Right hindlimb (tissue), 1 donor: ENCODE data around the gene DNAJB1.
"Not testable (repeated sequence)": the region's sequence is repeated elsewhere in the genome, so short reads cannot be mapped to it uniquely, and the experiment has no call there.

ENCODE experiments used
- DNase-seq: peaks from one replicate; pipeline ENCODE4 v3.0.0-alpha.2; 2018

DNAJB1 gene

DNA sequence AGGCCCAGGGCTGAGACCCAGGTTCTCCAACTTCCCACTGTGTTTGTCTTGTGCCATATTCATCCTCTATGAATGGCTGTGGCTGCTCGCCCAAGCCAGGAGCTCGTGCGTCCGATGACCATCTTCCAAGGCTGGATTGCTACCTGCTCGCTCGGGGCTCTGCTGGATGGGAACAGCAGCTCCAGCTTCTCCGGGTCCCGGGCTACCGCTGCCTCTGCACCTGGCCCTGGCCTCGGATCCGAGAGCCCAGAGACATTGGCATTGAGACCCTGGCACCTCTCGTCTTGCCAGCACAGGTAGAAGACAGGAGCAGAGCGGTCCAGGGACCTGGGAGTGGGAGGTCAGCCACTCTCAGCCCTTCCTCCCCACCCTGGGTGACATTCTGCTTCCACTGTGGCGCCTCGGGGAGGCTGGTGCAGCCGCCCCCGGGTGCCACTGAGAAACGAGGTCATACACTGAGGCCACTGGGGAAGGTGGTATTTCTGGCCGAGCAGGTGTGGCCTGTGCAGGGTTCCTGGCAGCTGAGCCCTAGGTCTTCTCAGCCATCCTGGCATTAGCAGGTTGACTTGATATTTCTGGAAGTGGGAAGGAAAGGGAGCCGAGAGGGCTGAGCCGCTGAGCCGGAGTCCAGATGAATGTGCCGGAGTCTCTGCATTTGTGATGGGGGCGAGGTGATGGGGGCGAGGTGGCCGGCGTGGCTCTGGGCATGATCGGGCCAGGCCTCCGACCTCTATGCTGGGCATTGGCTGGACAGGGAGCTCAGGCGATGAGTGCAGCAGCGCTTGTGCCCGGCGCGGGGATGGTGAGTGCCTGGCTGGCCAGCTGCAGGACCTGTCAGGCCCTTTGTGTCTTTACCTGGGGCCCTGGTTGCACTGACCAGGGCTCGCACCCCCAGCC, 35.1 kb upstream of the DNAJB1 start:
- DNase-seq, result no peak

DNA sequence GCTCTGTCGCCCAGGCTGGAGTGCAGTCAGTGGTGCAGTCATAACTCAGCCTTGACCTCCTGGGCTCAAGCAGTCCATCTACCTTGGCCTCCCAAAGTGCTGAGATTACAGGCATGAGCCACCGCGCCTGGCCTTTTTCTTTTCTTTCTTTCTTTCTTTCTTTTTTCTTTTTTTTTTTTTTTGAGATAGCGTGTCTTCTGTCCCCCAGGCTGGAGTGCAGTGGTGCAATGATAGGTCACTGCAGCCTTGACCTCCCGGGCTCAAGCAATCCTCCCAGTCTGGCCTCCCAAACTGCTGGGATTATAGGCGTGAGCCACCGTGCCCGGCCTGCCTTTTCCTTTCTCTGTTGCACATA, 33.8 kb upstream of the DNAJB1 start:
- not testable (repeated sequence) for DNase-seq

DNA sequence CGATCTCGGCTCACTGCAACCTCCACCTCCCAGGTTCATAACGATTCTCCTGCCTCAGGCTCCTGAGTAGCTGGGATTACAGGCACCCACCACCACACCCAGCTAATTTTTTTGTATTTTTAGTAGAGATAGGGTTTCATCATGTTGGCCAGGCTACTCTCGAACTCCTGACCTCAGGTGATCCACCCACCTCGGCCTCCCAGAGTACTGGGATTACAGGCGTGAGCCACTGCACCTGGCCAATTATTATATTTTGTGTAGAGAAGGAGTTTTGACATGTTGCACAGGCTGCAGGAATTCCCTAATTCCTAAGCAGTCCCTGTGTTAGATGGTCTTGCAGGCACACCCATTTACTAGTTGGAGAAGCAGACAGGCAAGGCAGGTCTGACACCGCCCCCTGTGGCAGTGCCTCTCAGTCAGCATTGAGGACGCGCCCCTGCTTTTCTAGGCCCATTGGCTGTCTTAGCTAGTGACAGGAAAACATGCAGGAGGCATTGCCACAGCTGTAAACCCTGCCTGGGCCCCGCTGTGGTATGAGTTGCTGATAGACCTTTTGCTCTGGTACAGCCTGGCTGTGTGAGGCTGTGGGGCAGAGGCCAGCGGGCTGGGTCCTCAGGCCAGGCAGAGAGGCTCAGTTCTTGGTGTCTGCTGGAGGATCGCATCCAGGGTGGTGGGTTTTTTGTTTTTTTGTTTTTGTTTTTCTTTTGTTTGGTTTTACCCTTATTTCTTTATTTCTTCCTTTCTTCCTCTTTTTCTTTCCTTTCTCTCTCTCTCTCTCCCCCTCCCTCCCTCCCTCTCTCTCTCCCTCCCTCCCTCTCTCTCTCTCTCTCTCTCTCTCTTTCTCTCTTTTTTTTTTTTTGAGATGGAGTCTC, 33.2 kb upstream of the DNAJB1 start:
- peak; percentile 78 for DNase-seq

DNA sequence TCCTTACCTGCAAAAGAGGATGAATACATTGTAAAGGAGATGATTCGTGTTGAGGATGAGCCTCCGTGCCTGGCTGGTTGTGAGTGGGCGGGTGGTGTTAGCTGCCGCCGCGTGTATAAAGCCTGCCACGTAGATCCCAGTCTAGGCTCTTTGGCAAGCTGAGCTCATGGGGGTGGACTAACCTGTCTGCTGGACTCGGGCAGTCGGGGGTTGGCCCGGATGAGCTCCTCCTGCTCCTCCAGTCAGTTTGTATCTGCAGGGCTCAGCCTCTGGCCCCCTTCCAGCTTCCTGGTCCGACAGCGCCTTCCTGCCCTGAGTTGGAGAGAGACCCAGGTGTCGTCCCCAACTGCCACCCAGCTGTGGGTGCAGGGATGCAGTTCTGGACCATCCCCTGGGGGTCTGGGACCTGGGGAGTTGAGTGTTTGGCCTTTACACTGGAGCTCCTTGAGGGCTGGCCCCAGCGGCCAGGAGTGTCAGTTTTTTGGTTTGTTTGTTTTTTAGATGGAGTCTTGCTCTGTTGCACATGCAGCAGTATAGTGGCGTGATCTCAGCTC, 32.1 kb upstream of the DNAJB1 start:
- DNase-seq, result no peak

DNA sequence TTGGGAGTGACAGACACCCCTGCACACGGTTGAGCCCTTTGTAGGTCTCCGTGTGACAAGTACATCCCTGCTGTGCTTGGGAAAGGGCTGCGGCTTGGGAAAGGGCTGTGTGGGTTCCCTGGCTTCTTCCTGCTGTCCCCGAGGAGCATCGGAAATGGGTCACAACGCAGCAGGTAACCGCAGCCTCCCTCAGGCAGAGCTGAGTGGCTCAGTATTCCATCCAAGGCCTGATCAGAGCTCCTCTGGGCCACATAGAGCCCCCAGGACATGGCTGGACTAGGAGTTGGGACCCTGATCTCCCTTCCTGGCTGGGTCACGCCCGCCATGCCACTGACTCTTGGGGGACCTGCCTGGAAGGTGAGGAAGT, 27.5 kb upstream of the DNAJB1 start:
- no peak for DNase-seq

DNA sequence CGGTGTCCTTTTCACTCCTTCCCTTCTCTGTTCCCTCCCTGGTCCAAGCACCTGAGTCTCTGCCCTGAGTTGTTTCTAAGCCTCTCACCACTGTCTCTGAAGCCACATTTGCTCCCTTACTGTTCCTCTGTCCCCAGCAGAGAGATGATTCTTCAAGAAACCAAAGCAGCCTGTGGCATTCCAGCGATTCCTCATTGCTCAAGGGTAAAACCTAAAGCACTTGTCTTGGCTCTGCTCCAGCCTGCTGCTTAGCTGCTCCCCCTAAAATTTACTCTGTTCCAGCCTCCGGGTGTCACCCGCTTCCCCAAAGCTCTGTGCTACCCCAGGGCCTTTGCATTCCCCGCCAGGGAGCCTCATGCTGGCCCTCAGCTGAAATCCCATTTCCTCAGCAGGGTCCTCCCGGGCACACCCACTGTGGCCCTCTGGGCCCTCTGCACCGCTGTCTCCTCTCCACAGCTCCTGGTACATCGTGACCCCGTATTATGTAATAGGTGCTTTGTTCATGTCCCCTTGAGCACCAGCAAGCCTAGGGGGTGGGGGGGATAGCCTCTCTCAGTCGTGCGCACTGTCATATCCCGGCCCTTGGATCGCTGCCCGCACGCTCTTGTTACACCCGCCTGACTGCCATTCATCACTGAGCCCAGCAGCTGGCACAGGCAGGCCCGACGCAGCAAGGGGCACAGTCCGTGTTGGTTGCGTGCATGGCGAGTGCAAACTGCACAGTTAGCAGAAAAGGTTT, 26.9 kb upstream of the DNAJB1 start:
- peak; percentile 88 for DNase-seq

DNA sequence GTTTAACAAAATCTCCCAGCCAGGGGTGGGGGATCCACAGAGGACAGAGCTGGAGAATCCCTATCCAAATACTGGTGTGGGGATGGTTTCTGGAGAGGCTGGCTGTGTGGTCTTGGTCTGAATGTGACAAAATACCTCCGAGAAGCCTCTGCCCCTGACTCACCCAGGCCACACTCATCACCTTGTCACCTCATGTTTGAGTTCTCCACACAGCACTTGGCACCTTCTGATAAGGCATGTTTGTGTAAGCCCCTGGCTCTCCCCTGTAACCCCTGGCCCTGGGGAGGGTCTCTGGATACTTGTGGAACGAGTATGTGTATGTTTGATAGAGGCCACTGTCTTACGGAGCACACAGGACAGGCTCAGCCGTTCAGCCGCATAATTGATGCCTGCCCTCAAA, 25.9 kb upstream of the DNAJB1 start:
- DNase-seq, result no peak

DNA sequence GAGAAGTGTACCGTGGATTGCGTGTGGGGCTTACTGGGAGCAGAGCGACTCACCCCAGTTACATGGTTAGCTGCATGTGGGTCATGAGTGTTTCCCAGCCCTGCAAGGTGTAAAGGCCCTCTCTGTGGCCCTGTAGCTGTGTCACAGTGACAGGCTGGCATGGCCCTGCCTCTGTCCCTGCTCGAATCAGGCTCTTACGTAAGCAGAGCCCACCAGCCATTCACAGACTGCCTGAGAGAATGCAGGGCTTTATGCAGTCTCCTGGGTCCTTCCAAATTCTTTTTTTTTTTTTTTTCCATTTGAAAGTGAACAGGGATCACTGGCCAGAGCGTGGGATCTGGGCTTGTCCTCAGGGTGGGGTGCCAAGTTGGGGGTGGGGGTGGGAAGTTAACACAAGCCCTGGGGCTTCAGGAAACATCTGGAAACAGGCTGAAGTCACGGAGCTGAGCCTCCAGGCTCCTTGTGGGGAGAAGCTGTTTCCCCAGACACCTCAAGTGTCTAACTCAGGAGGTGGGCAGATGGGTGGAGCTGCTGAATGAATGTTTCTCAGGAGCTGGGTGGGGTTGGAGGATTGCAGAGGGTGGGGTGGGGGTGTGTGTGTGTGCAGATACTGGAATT, 24.6 kb upstream of the DNAJB1 start:
- no peak for DNase-seq

DNA sequence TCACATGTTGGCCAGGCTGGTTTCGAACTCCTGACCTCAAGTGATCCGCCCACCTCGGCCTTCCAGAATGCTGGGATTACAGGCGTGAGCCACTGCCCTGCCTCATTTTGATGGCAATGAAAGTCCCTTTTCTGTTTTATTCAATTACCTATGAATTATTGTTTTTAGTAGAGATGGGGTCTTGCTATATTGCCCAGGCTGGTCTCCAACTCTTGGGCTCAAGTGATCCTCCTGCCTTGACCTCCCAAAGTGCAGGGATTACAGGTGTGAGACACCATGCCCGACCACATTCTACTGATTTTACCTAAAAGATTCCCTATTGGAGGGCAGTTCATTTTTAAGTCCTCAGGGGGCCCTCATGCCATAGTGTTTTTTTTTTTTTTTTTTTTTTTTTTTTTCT, 23.8 kb upstream of the DNAJB1 start:
- not testable (repeated sequence) for DNase-seq

DNA sequence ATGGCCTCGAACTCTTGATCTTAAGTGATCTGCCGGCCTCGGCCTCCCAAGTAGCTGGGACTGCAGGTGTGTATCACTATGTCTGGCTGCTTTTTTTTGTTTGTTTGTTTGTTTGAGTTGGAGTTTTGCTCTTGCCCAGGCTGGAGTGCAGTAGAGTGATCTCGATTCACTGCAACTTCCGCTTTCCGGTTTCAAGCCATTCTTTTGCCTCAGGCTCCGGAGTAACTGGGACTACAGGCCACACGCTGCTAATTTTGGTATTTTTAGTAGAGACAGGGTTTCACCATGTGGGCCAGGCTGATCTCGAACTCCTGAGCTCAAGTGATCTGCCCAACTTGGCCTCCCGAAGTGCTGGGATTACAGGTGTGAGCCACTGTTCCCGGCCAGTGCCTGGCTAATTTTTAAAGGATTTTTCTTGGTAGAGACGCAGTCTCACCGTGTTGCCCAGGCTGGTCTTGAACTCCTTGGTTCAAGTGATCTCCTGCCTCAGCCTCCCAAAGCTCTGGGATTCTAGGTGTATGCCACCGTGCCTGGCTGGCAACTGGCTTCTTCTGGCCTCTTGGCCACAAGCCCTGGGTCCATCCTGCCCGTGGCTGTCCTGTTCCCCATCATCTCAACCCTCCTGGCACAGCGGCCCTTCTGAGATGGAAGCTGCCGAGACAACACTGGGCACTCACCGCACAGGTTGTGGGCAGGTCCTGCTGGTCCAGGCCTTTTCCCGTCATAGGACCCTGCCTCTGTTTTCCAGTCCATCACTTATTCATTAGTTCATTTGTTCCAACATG, 22.7 kb upstream of the DNAJB1 start:
- no peak for DNase-seq

DNA sequence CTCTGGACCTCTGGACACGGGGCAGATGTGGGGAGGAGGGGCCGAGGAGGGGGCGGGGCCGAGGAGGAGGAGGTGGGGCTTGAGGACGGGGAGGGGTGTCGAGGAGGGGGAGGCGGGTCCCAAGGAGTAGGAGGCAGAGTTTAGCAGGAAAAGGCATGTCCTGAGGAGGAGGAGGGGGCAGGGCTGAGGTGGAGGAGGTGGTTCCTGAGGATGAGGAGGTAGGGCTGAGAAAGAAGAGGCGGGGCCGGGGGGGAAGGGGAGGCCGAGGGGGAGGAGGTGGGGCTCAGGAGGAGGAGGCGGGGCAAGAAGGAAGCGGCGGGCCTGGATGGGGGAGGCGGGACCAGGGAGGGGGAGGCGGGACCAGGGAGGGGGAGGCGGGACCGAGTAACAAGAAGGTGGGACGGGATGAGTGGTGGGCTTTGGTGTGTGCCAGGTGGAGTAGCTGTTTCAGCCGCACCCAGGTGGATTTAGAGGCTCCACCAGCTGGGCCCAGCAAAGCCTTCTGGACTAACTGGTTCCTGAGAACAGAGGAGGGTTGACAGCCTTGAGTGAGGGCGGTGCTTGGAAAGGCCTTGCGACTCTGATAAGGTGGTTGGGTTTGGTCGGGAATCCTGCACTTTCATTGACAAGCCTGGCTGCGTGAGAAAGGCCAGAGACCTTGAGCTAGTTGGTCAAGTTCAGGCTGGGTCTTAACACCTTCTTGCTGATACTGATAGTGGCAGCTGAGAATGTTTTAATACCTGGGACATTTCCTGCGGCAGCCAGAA, 18.9 kb upstream of the DNAJB1 start:
- DNase-seq, result peak; percentile 65

DNA sequence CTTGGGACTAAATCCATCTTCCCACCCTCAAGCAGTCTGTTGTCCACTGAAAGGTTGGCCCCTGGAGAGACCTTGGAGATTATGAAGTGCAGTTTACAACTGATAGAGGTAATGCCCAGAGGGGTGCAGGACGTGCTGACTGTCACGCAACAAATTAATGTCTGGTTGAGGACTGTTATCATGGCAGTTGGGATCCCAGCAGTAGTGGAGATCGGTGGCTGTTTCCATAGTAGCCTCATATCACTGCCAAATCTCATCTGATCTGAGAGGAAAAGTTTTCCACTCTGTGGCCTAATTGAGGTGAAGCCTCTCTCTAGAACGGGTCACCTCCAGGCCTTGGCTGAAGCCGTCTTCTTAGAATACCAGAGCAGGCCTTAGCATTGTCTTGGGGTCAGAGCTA, 15.3 kb upstream of the DNAJB1 start:
- DNase-seq, result no peak

DNA sequence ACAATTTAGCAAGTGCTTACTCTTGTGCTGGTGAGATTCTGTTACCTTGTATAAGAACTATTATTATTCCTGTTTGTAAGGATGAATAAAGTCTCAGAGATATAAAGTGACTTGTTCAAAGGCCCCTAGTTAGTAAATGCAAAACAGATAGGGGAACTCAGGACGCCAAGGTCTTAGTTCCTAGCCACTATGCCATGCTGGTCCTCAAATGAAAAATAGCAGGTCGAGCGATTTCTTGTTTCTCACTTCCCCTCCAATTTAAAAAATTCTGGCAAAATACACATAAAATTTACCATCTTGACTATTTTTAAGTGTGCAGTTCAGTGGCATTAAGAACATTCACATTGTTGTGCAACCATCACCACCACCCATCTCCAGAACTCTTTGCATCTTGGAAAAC, 12.3 kb upstream of the DNAJB1 start:
- no peak for DNase-seq

DNA sequence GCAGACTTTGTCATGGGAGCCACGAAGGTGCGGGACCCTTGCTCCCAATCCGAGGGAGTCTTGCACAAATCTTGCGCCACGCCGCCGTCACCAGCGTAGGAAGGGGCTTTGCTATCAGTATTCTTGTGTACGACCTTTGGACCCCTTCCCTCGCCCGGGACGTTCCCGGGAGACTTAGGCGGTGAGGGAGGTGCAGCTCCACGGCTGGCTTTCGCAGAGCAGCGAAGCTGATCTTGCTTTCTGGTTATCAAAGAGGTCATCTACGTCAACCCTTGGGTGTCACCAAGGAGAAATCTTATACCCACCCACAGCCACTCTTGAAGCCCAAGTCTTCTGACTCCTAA, 11.8 kb upstream of the DNAJB1 start:
- no peak for DNase-seq

DNA sequence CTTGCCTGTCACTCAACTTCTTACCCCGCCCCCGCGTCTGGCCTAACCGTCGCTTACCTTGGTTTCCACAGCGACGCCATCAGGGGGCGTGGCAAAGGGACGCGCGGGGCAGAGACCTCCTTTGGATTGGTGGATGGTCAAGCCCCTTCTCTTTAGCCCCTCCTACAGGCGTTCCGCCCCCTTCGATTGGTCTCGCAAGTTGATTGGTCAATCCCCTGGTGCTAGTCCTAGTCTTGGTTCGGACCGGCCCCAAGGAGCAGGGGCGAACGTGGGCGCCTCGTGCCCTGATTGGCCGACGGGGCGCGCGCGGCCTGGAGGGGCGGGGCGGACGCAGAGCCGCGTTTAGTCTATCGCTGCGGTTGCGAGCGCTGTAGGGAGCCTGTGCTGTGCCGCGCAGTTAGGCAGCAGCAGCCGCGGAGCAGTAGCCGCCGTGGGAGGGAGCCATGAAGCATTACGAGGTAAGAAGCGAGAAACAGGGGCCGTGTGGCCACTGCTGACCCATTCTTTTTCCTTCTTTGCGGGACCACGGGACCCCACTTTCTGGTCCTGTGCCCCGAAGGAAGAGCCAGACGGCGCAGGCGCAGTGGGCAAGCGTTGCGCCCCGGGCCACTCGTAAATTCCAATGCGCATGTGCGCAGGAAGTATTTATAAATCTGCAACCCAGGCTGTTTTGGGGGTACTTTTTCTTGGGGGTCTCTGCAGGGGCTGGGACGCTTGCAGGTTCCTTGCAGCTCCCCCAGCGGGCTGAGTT, 11.2 kb upstream of the DNAJB1 start, which contains the start of gene TECR:
Gene TECR (plus strand): TSS at position 341 of the 751 bp plus-strand sequence. CDS start 103 bp downstream, at position 444.
- DNase-seq, result peak; percentile 100

DNA sequence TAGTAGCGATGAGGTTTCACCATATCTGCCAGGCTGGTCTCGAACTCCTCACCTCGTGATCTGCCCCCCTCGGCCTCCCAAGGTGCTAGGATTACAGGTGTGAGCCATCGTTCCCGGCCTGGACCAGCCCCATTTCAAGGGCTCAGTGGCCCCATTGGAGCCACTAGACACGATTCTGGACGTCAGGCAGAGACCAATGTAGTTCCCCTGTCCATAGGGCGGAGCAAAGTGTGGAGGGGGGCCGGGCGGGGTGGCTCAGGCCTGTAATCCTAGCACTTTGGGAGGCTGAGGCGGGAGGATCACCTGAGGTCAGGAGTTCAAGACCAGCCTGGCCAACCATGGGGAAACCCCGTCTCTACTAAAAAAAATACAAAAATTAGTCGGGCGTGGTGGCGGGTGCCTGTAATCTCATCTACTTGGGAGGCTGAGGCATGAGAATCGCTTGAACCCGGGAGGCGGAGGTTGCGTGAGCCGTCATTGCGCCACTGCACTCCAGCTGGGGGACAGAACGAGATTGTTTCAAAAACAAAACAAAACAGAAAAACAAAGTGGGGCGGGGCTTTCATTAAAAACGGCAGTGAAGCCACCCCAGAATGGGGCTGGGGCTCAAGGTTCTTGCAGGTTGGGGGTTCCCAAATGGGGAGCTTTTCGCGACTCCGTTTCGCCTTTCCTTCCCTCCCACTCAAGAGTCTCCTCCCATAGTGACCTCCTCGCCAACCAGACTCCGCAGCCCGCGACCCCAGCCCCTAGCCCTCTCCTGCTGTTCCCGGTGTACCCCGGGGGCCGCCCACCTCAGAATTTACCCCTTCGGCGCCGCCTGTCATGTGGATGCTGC, 10.4 kb upstream of the DNAJB1 start:
- DNase-seq, result no peak

DNA sequence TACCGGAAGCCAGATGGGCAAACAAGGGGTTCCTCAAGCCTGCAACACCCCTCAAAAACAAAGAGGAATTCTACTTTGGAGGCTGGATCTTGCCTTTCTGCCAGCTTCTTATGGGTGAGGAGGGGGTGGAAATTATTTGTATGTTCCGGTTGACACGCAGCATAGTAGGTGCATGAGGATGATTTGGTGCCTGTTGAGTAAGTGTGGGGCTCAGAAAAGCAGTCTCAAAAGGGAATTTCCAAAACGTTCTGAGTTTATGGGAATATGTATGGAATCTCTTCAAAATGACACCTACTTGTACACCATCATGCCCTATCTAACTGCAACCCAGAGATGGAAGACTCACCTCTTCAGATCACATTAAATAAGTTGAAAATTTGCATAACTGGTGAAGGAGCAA, 8.2 kb upstream of the DNAJB1 start:
- DNase-seq, result no peak

DNA sequence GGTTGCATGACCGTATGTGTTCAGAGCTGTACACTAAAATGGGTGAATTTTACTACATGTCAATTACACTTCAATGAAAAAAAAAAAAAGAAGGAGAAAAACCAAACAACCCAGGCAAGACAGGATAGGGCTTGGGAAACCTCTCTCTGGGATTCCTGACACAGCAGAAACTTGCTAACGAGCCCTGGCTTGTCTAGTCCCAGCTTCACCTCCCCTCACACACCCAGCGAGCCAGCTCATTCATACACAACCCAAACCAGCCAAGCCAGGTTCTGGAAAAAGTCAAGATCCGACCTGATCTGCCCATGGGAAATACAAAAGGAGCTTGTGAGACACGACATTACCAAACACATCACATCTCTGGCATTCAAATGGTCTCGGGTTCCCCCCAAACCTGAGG, 7.5 kb upstream of the DNAJB1 start:
- DNase-seq, result no peak

DNA sequence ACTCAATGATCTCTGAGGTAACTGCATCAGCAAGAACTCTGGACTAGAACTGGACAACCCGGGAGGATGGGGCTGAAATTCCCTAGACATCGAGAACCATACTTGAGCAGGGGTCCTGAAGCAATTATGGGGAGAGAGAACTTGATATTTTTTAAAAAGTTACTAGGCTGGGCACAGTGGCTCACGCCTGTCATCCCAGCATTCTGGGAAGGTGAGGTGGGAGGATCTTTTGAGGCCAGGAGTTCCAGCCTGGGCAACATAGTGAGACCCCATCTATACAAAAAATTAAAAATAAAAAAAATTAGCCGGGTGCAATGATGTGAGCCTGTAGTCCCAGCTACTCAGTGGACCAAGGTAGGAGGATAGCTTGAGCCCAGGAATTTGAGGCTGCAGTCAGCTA, 2.3 kb upstream of the DNAJB1 start:
- DNase-seq, result no peak
